ES-I3 (cell line): ENCODE results near the gene KCTD2.

Experiments
- H3K36me3 ChIP-seq: 2 replicates; pipeline ENCODE4 v1.6.1; 2013; ENCODE audit warnings: mild to moderate bottlenecking, low read length, control low read depth, moderate library complexity; ENCODE audit not compliant: insufficient read depth
- H3K4me1 ChIP-seq: 2 replicates; pipeline ENCODE4 v1.6.1; 2013; ENCODE audit warnings: mild to moderate bottlenecking, control low read depth, low read length; ENCODE audit not compliant: insufficient read depth
- H3K9ac ChIP-seq: 2 replicates; pipeline ENCODE4 v1.6.1; 2013; ENCODE audit warnings: low read depth, mild to moderate bottlenecking, low read length, moderate library complexity
- H3K9me3 ChIP-seq: 2 replicates; pipeline ENCODE4 v1.6.1; 2013; ENCODE audit warnings: mild to moderate bottlenecking, low read length, moderate library complexity; ENCODE audit not compliant: control insufficient read depth, insufficient read depth

KCTD2 gene

GRCh38 chr17:75102385-75102821 lies 55.4 kb downstream of the KCTD2 start:
- no peak overlapping the region for H3K9ac ChIP-seq
- no peaks in the 10 kb centered on the region for H3K9me3 ChIP-seq
- peaks cover 16% of the 10 kb centered on the region; the same call in 1 of the 2 replicates for H3K36me3 ChIP-seq
- H3K4me1 ChIP-seq, result peaks cover 8% of the 10 kb centered on the region; the same call in 1 of the 2 replicates

GRCh38 chr17:75103601-75104554 lies 56.9 kb downstream of the KCTD2 start:
- H3K36me3 ChIP-seq, result 0 out of 2 replicates have a peak, but pooled peaks cover 11% of the 10 kb centered on the region

GRCh38 chr17:75105126-75106080 lies 58.4 kb downstream of the KCTD2 start:
- no peak overlapping the region for H3K9ac ChIP-seq

More at GRCh38 chr17:75103601-75104554, 56.9 kb downstream of the KCTD2 start:
- no peak overlapping the region for H3K9ac ChIP-seq
- no peaks in the 10 kb centered on the region for H3K9me3 ChIP-seq
- H3K4me1 ChIP-seq, result peaks cover 8% of the 10 kb centered on the region; the same call in 1 of the 2 replicates

GRCh38 chr17:75108193-75108592 lies 61.2 kb downstream of the KCTD2 start:
- H3K9me3 ChIP-seq, result no peaks in the 10 kb centered on the region
- no peaks in the 10 kb centered on the region for H3K36me3 ChIP-seq
- H3K4me1 ChIP-seq, result no peaks in the 10 kb centered on the region
- H3K9ac ChIP-seq, result no peak overlapping the region

More at GRCh38 chr17:75105126-75106080, 58.4 kb downstream of the KCTD2 start:
- Histone ChIP-seq H3K9me3 (no peaks in the 10 kb centered on the region), H3K4me1 (peaks cover 8% of the 10 kb centered on the region; the same call in 1 of the 2 replicates), H3K36me3 (0 out of 2 replicates have a peak, but pooled peaks cover 11% of the 10 kb centered on the region)

- Histone ChIP-seq H3K9ac (peak overlapping the region; percentile 87), H3K36me3 (no peaks in the 10 kb centered on the region), H3K9me3 (no peaks in the 10 kb centered on the region), H3K4me1 (no peaks in the 10 kb centered on the region)
These were observed 62.0 kb downstream of the KCTD2 start for GRCh38 chr17:75109046-75109406.

- Histone ChIP-seq H3K36me3 (no peaks in the 10 kb centered on the region), H3K9me3 (no peaks in the 10 kb centered on the region), H3K9ac (peak within 1 kb of the TSS; percentile 87), H3K4me1 (peaks cover 4% of the 10 kb centered on the region; the same call in 1 of the 2 replicates)
These were observed 62.6 kb downstream of the KCTD2 start, which contains the start of gene ARMC7 for GRCh38 chr17:75109407-75110233. TSS of gene ARMC7 (plus strand) at chr17:75109969. CDS start at chr17:75110289, 320 bp downstream.

GRCh38 chr17:75110234-75110937 lies 63.4 kb downstream of the KCTD2 start:
- H3K9me3 ChIP-seq, result no peaks in the 10 kb centered on the region
- no peaks in the 10 kb centered on the region; the same call in 1 of the 2 replicates for H3K36me3 ChIP-seq
- peak overlapping the region; percentile 87 for H3K9ac ChIP-seq
- peaks cover 4% of the 10 kb centered on the region; the same call in 1 of the 2 replicates for H3K4me1 ChIP-seq

GRCh38 chr17:75111777-75112335 lies 64.8 kb downstream of the KCTD2 start:
- H3K9me3 ChIP-seq, result no peaks in the 10 kb centered on the region
- peaks cover 4% of the 10 kb centered on the region; the same call in 1 of the 2 replicates for H3K4me1 ChIP-seq
- no peak overlapping the region for H3K9ac ChIP-seq
- no peaks in the 10 kb centered on the region; the same call in 1 of the 2 replicates for H3K36me3 ChIP-seq

- H3K9me3 ChIP-seq, result no peaks in the 10 kb centered on the region
- H3K9ac ChIP-seq, result peak overlapping the region; percentile 7; the same call in 1 of the 2 replicates
- H3K4me1 ChIP-seq, result peaks cover 4% of the 10 kb centered on the region; the same call in 1 of the 2 replicates
- H3K36me3 ChIP-seq, result no peaks in the 10 kb centered on the region; the same call in 1 of the 2 replicates
These were observed 67.0 kb downstream of the KCTD2 start for GRCh38 chr17:75113798-75114551.

GRCh38 chr17:75114552-75115314 lies 67.7 kb downstream of the KCTD2 start:
- Histone ChIP-seq H3K36me3 (no peaks in the 10 kb centered on the region; the same call in 1 of the 2 replicates), H3K9ac (peak overlapping the region; percentile 7; the same call in 1 of the 2 replicates), H3K9me3 (no peaks in the 10 kb centered on the region), H3K4me1 (peaks cover 4% of the 10 kb centered on the region; the same call in 1 of the 2 replicates)
